BE2C (cell line): ENCODE data around the gene STXBP2.

Experiments
- DNase-seq: peaks from one replicate; pipeline ENCODE4 v3.0.0-alpha.2; 2020
- H3K27me3 ChIP-seq: fragments of 250-450 bp; sonication (Bioruptor Pico); 2 replicates; pipeline ENCODE4 v1.5.1; 2020; ENCODE audit warnings: mild to moderate bottlenecking
- H3K36me3 ChIP-seq: fragments of 250-450 bp; sonication (Bioruptor Pico); 2 replicates; pipeline ENCODE4 v1.5.1; 2020; ENCODE audit warnings: mild to moderate bottlenecking
- H3K4me1 ChIP-seq: fragments of 250-450 bp; sonication (Bioruptor Pico); 2 replicates; pipeline ENCODE4 v1.5.1; 2020
- H3K4me3 ChIP-seq: 2 replicates; pipeline ENCODE4 v1.5.1; 2011; ENCODE audit warnings: low read depth, low read length
- H3K9me3 ChIP-seq: fragments of 250-450 bp; sonication (Bioruptor Pico); 2 replicates; pipeline ENCODE4 v1.5.1; 2020
- CTCF ChIP-seq: IDR thresholded peaks from 2 replicates; pipeline ENCODE4 v1.5.1; 2012; ENCODE audit warnings: mild to moderate bottlenecking, low read depth, low read length

STXBP2 gene

DNA sequence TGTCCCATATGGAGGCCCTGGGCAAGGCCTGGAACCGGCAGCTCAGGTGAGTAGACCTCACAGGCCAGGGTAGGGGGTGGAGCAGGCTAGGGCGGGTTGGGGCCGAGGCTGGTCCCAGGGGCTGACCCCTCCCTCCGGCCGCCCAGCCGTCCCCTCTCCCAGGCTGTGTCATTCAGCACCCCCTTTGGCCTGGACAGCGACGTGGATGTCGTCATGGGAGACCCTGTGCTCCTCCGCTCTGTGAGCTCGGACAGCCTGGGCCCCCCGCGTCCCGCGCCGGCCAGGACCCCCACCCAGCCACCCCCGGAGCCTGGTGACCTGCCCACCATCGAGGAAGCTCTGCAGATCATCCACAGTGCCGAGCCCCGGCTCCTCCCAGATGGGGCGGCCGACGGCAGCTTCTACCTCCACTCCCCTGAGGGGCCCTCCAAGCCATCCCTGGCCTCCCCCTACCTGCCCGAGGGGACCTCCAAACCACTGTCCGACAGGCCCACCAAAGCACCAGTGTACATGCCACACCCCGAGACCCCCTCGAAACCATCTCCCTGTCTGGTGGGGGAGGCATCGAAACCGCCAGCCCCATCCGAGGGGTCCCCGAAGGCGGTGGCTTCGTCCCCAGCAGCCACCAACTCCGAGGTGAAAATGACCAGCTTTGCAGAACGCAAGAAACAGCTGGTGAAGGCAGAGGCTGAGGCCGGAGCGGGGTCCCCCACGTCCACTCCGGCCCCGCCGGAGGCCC is 25.2 kb upstream of the STXBP2 start:
- Histone ChIP-seq H3K36me3 (peaks cover 4% of the 10 kb centered on the region), H3K4me3 (no peak overlapping the region), H3K27me3 (no peaks in the 10 kb centered on the region), H3K9me3 (no peaks in the 10 kb centered on the region), H3K4me1 (no peaks in the 10 kb centered on the region)
- TF ChIP-seq CTCF: no peak
- no peak for DNase-seq

DNA sequence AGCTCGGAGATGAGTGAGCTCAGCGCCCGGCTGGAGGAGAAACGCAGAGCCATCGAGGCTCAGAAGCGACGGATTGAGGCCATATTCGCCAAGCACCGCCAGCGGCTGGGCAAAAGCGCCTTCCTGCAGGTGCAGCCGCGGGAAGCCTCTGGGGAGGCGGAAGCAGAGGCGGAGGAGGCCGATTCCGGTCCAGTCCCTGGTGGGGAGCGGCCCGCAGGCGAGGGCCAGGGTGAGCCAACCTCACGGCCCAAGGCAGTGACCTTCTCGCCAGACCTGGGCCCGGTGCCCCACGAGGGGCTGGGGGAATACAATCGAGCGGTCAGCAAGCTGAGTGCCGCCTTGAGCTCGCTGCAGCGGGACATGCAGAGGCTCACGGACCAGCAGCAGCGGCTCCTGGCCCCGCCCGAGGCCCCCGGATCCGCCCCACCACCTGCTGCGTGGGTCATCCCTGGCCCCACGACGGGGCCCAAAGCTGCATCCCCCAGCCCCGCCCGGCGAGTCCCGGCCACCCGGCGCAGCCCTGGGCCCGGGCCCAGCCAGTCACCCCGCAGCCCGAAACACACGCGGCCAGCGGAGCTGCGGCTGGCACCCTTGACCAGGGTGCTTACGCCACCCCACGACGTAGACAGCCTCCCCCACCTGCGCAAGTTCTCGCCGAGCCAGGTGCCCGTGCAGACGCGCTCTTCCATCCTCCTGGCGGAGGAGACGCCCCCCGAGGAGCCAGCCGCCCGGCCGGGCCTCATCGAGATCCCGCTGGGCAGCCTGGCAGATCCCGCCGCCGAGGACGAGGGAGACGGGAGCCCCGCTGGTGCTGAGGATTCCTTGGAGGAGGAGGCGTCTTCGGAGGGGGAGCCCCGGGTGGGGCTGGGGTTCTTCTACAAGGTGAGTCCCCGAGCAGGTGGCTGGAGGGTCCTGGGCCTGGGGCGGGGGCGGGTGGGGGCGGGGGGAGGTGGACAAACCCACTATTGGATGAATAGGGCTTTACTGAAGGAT is 24.3 kb upstream of the STXBP2 start:
- DNase-seq: no peak
- Histone ChIP-seq H3K27me3 (no peaks in the 10 kb centered on the region), H3K36me3 (peaks cover 11% of the 10 kb centered on the region), H3K4me1 (peaks cover 6% of the 10 kb centered on the region), H3K4me3 (no peak overlapping the region), H3K9me3 (no peaks in the 10 kb centered on the region)
- no peak for TF ChIP-seq CTCF

GRCh38 chr19:7614859-7615741 is 21.8 kb upstream of the STXBP2 start:
- H3K4me3 ChIP-seq: no peak overlapping the region
- H3K36me3 ChIP-seq: peaks cover 21% of the 10 kb centered on the region
- TF ChIP-seq CTCF: no peak
- no peaks in the 10 kb centered on the region for H3K27me3 ChIP-seq
- peaks cover 24% of the 10 kb centered on the region for H3K4me1 ChIP-seq
- H3K9me3 ChIP-seq: no peaks in the 10 kb centered on the region
- no peak for DNase-seq

- no peak for TF ChIP-seq CTCF
- Histone ChIP-seq H3K36me3 (peaks cover 39% of the 10 kb centered on the region), H3K4me3 (no peak overlapping the region), H3K9me3 (no peaks in the 10 kb centered on the region), H3K27me3 (no peaks in the 10 kb centered on the region), H3K4me1 (peaks cover 30% of the 10 kb centered on the region)
- DNase-seq: no peak
Observed at GRCh38 chr19:7617172-7617571, 19.7 kb upstream of the STXBP2 start.

DNA sequence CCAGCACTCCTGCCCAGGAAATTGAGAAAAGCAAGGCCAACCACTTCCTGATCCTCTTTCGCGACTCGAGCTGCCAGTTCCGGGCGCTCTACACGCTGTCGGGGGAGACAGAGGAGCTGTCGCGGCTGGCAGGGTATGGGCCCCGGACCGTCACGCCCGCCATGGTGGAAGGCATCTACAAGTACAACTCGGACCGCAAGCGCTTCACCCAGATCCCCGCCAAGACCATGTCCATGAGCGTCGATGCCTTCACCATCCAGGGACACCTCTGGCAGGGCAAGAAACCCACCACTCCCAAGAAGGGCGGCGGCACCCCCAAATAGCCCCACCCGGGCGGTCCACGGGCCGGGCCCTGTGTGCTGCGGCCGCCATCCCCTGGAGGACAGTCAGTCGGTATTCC is 19.2 kb upstream of the STXBP2 start:
- no peaks in the 10 kb centered on the region for H3K9me3 ChIP-seq
- H3K27me3 ChIP-seq: no peaks in the 10 kb centered on the region
- H3K4me3 ChIP-seq: peak overlapping the region; percentile 21
- H3K36me3 ChIP-seq: peaks cover 45% of the 10 kb centered on the region
- no peak for TF ChIP-seq CTCF
- peaks cover 30% of the 10 kb centered on the region for H3K4me1 ChIP-seq
- DNase-seq: no peak
